ENCODE measurements around the gene PTGR1. TPM values are rescaled to one million over a fixed set of nuclear protein-coding genes. Genes with fewer than 3 reads are reported as not detected.

PTGR1 gene
- total RNA-seq, 1 donor from 2014 or later = 124 TPM

DNA sequence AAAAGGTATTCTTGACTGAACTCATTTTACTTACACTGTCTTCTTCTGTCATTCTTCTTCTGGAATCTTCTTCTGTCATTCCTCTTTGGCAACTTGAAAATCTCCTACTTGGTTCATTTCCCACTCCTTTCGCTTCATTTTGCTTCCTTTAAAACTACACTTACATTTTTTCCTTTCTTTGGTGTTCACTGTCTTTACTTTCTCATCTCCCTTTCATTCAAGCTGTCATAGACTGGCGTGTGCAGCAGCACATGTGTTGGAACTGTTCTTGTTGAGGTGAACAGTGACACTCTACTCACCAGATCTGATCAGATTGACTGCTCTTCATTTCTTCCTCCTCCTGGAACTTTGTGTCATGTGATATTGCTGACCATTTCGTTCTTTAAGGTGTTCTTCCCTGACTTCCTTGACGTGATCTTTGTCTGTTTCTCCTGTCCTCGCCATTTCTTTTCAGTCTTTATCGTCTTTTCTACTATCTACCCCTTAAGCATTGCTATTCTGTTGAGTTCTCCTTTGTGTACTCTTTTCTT lies 38.0 kb upstream of the PTGR1 start:
- H3K4me3 ChIP-seq (ENCODE audit: low read depth, low read length) = no peak overlapping the region

DNA sequence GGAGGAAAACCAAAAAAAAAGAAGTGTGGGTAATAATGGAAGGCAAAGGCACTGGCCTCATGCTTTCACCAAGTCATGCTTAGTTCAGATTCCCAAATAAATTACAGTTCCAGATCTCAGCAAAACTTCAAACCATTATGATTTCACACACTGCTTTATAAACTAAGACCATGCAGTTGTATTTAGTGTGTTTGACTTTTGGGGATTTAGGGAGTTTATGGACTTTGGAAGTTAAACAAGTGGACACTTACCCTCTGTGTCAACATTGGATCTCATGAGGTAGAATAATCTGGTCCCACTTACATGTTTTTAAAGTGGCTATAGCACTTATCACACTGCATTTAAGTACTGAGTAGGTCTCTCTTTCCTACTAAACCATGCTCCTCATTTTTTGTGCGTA lies 35.4 kb upstream of the PTGR1 start:
- no peak for DNase-seq (ENCODE audit: low read depth)
- H3K4me3 ChIP-seq (ENCODE audit: low read depth, low read length) = no peak overlapping the region
- TF ChIP-seq, protein P1, sequence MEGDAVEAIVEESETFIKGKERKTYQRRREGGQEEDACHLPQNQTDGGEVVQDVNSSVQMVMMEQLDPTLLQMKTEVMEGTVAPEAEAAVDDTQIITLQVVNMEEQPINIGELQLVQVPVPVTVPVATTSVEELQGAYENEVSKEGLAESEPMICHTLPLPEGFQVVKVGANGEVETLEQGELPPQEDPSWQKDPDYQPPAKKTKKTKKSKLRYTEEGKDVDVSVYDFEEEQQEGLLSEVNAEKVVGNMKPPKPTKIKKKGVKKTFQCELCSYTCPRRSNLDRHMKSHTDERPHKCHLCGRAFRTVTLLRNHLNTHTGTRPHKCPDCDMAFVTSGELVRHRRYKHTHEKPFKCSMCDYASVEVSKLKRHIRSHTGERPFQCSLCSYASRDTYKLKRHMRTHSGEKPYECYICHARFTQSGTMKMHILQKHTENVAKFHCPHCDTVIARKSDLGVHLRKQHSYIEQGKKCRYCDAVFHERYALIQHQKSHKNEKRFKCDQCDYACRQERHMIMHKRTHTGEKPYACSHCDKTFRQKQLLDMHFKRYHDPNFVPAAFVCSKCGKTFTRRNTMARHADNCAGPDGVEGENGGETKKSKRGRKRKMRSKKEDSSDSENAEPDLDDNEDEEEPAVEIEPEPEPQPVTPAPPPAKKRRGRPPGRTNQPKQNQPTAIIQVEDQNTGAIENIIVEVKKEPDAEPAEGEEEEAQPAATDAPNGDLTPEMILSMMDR (conservative IDR thresholded peaks at IDR 0.05; ENCODE audit: low read depth, low read length) = no peak

More for the DNA sequence above, 38.0 kb upstream of the PTGR1 start:
- no peak for DNase-seq (ENCODE audit: low read depth)
- TF ChIP-seq, protein P1 (conservative IDR thresholded peaks at IDR 0.05; ENCODE audit: low read depth, low read length) = no peak

DNA sequence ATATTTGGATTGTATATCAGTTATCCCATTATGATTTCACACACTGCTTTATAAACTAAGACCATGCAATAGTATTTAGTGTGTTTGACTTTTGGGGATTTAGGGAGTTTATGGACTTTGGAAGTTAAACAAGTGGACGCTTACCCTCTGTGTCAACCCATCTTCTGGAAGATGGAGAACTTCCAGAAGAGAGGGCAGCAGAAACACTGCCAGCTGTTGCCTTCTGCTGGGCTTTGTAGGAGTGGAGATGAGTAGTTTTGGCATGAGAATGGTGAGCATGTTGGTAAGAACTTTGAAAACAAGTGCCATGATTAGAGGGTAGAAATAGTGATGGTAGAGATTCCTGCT lies 33.9 kb upstream of the PTGR1 start:
- no peak for DNase-seq (ENCODE audit: low read depth)
- H3K4me3 ChIP-seq (ENCODE audit: low read depth, low read length) = no peak overlapping the region
- TF ChIP-seq, protein P1 (conservative IDR thresholded peaks at IDR 0.05; ENCODE audit: low read depth, low read length) = no peak

DNA sequence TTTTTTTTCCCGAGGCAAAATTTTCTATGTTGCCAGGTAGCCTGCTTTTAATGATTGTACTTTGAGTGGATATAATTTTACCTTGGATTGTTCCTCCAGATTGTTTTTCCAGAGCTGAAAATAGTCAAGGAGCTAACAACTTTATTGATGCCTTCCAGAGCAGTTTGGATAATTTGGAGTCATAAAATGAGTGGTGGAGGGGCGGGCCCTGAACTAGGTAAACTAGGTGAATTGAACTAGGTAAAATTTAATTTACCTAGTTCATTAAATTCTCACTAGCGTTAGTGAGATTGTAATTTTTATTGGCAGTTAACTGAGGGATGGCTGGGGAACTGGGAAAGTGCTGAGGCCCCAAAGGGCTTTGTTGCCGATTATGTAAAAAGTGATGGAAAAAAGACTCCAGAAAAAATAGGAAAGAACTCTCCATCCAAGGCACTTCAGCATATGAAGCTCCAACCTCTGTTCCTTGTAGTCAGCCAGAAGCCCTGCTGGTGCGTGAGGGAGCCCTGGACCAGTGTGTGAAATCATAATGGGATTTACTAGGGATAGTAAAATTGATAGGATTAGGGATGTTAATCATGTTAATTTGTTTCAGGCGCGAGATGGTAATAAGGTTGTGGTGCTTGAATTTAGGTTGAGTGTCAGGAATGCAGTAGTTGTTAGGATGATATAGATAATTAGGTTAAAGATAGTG lies 33.4 kb upstream of the PTGR1 start:
- TF ChIP-seq, protein P1 (conservative IDR thresholded peaks at IDR 0.05; ENCODE audit: low read depth, low read length) = no peak
- no peak for DNase-seq (ENCODE audit: low read depth)
- peak overlapping the region; percentile 96 for H3K4me3 ChIP-seq (ENCODE audit: low read depth, low read length)

DNA sequence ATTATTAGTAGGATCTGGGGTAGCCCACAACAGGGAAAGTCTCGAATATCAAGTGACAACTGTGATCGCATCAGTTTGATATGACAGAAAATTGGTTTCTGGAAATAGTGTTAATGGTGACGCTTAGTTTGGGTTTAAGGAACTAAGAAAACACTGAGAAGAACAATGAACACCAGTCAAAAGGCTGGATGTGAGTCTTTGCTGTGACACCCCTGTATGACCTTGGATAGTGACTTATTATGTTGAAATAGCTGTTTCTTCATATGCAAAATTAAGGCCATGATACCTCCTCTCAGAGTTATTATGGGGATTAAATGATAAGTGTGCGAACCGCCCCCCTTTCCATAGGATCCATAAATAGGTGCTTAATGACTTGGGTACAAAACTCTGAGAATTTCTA lies 32.6 kb upstream of the PTGR1 start:
- H3K4me3 ChIP-seq (ENCODE audit: low read depth, low read length) = peak overlapping the region; percentile 96
- no peak for DNase-seq (ENCODE audit: low read depth)
- TF ChIP-seq, protein P1 (conservative IDR thresholded peaks at IDR 0.05; ENCODE audit: low read depth, low read length) = no peak

DNA sequence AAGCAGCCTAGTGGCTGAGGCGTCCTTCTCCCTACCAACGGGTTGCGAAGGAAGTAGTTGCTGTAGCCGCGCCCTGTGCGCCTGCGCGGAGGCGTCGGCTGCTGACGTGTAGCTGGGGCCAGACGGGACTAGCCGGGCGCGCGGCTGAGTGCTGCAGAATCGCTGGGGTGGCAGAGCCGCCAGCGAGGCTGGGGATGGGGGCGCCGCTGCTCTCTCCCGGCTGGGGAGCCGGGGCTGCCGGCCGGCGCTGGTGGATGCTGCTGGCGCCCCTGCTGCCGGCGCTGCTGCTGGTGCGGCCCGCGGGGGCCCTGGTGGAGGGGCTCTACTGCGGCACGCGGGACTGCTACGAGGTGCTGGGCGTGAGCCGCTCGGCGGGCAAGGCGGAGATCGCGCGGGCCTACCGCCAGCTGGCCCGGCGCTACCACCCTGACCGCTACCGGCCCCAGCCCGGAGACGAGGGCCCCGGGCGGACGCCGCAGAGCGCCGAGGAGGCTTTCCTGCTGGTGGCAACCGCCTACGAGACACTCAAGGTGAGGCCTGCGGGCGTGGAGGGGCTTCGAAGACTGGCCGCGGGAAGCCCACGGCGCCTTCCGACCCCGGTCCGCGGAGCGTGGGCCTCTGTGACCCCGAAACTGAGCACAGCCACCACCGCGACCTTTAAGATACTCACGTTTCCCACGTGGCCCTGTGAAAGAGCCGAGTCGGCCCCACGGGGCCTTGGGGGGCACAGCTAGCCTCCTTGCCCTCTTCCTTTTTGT lies 31.9 kb upstream of the PTGR1 start, which contains the start of gene DNAJC25:
Gene DNAJC25, plus strand, starts transcription at position 121 of the 758 bp plus-strand sequence. Its CDS starts 74 bp downstream, at position 195.
- TF ChIP-seq, protein P1 (conservative IDR thresholded peaks at IDR 0.05; ENCODE audit: low read depth, low read length) = no peak
- peak within 1 kb of the TSS; percentile 96 for H3K4me3 ChIP-seq (ENCODE audit: low read depth, low read length)
- DNase-seq (ENCODE audit: low read depth) = peak; percentile 91

Data from epithelial cell of proximal tubule (primary cell).